ENCODE data around the gene LAMA3.

The LAMA3 gene

DNA sequence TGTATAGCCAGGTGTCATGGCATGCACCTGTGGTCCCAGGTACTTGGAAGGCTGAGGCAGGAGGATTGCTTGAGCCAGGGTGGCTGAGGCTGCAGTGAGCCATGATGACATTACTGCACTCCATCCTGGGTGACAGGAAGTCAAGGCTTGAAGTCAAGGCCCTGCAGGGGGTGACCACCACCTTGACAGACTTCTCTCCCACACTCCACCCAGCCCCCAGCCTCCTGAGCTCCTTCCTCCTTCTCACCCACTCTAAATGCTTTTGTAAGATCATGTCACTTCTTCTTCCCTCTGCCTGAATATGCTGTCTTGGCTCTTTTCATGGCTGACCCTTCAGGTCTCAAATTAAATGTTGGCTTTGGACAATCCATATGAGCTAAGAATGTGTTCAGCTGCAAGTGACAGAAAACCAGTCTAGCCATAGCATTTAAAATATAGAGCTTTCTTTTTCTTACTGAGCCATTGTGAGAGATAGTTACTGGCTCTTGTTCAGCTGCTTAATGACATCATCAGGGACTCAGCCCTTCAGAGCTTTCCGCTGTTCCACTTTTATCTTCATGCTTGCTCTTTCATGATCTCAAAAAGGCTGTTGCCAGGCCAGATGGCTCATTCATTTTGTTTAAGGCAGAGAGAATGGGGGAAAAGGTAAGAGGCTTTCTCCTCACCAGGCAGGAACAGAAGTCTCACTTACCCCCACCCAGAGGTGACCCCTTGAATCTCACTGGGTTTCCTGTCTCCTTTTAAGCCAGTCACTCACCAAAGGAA lies 288.6 kb downstream of the LAMA3 start:
- Histone ChIP-seq H3K9ac (ENCODE audit: low read depth, low read length, poor library complexity, severe bottlenecking) (no peak overlapping the region), H3K27me3 (ENCODE audit: insufficient read depth, low read length, poor library complexity, severe bottlenecking) (no peaks in the 10 kb centered on the region), H4K20me1 (ENCODE audit: insufficient read depth, low read length, poor library complexity, severe bottlenecking) (no peaks in the 10 kb centered on the region), H3K9me3 (ENCODE audit: insufficient read depth, low read depth, low read length) (no peaks in the 10 kb centered on the region), H3K4me3 (ENCODE audit: low read length, poor library complexity, severe bottlenecking) (no peak overlapping the region), H3K4me1 (ENCODE audit: insufficient read depth, low read length, poor library complexity, severe bottlenecking) (no peaks in the 10 kb centered on the region), H3F3A (ENCODE audit: low read depth) (no peaks in the 10 kb centered on the region), H2AFZ (ENCODE audit: low read length) (no peak overlapping the region), H3K9me2 (replicated peaks; ENCODE audit: low read depth, low read length) (no peaks in the 10 kb centered on the region), H3K79me2 (ENCODE audit: insufficient read depth, low read length) (no peaks in the 10 kb centered on the region), H3K4me2 (ENCODE audit: low read depth, low read length, poor library complexity, severe bottlenecking) (no peak overlapping the region), H3K36me3 (ENCODE audit: insufficient read depth, low read length) (no peaks in the 10 kb centered on the region)
- TF ChIP-seq EZH2phosphoT487 (IDR thresholded peaks at IDR 0.05; ENCODE audit: borderline replicate concordance): no peak

DNA sequence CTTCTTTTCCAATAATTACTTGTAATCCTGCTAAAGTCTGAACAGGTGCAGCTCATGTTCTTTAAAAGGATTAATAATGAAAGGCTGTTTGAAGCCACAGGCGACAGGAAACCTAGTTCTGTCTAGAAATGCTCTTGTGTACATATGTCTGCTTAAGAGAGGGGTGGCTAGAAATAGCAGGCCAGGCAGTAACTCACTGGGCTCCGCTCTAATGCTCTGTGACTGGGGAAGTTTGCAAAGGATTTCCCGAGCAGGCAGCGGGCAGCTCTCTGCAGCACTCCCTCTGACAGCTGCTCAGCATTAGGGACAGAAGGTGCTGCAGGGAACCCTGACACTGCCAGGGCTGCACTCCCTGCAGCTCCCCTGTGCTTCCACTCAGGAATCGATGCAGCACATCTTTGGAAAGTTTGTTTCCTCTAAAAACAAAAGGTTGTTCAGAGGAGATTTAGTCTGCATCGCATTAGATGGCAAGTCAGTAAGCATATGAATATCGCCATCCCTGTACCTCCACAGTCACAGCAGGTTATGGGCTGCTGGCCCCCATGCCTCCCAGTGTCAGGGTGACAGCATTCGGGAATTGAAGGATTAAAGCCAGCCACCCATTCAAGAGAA lies 292.2 kb downstream of the LAMA3 start:
- H3K4me1 ChIP-seq (ENCODE audit: insufficient read depth, low read length, poor library complexity, severe bottlenecking): no peaks in the 10 kb centered on the region
- H2AFZ ChIP-seq (ENCODE audit: low read length): no peak overlapping the region

DNA sequence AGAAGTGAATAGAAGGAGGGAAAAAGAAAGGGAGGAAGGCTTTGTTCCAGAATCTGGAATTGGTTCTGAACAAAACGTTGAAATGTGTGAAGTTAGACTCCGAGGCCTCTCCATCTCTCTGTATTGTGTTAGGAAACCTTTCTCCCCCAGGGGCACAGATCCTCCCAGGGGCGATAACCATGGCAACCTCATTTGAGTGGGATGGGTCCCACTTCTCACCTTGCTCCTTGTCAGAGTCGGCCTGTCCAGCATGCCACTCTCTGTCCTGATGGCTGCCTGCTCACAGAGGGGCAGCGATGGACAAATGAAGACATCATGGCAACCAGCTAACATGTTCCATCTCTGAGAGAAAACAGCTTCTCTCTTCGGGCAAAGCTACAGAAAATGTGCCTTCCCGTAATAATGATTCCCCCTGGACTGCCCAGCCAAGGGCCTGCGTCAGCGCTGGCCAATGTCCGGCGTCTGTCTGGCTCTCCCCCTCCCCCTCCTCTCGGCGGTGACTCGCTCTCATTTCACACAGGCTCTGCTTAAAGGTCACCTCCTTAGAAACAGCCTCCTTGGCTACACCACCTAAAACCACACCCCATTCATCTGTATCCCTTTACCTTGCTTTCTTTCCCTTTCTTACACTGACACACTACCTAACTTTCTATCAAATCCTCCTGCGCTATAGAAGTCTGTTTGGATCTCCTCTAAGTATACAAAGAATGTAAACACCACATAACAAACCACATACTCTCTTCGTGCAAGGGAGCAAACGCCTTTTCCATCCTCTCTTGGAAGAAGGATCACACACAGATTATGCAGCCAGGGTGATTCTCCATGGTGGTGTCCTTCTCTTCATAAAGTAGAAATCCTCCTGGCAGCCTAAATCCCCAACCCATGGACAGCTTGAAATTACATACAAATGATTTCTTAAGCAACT lies 293.2 kb downstream of the LAMA3 start:
- H3K4me1 ChIP-seq (ENCODE audit: insufficient read depth, low read length, poor library complexity, severe bottlenecking): no peaks in the 10 kb centered on the region
- no peak for TF ChIP-seq EZH2phosphoT487 (IDR thresholded peaks at IDR 0.05; ENCODE audit: borderline replicate concordance)
- TF ChIP-seq, protein P1, sequence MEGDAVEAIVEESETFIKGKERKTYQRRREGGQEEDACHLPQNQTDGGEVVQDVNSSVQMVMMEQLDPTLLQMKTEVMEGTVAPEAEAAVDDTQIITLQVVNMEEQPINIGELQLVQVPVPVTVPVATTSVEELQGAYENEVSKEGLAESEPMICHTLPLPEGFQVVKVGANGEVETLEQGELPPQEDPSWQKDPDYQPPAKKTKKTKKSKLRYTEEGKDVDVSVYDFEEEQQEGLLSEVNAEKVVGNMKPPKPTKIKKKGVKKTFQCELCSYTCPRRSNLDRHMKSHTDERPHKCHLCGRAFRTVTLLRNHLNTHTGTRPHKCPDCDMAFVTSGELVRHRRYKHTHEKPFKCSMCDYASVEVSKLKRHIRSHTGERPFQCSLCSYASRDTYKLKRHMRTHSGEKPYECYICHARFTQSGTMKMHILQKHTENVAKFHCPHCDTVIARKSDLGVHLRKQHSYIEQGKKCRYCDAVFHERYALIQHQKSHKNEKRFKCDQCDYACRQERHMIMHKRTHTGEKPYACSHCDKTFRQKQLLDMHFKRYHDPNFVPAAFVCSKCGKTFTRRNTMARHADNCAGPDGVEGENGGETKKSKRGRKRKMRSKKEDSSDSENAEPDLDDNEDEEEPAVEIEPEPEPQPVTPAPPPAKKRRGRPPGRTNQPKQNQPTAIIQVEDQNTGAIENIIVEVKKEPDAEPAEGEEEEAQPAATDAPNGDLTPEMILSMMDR (conservative IDR thresholded peaks at IDR 0.05; ENCODE audit: low read length): no peak
- no peaks in the 10 kb centered on the region for H3K36me3 ChIP-seq (ENCODE audit: insufficient read depth, low read length)
- H3F3A ChIP-seq (ENCODE audit: low read depth): no peaks in the 10 kb centered on the region
- no peak overlapping the region for H3K4me2 ChIP-seq (ENCODE audit: low read depth, low read length, poor library complexity, severe bottlenecking)
- no peak overlapping the region for H2AFZ ChIP-seq (ENCODE audit: low read length)
- no peaks in the 10 kb centered on the region for H4K20me1 ChIP-seq (ENCODE audit: insufficient read depth, low read length, poor library complexity, severe bottlenecking)
- no peaks in the 10 kb centered on the region for H3K9me3 ChIP-seq (ENCODE audit: insufficient read depth, low read depth, low read length)
- no peaks in the 10 kb centered on the region for H3K27me3 ChIP-seq (ENCODE audit: insufficient read depth, low read length, poor library complexity, severe bottlenecking)
- no peaks in the 10 kb centered on the region for H3K79me2 ChIP-seq (ENCODE audit: insufficient read depth, low read length)
- H3K4me3 ChIP-seq (ENCODE audit: low read length, poor library complexity, severe bottlenecking): no peak overlapping the region
- H3K9me2 ChIP-seq (replicated peaks; ENCODE audit: low read depth, low read length): no peaks in the 10 kb centered on the region
- no peak overlapping the region for H3K9ac ChIP-seq (ENCODE audit: low read depth, low read length, poor library complexity, severe bottlenecking)

More for the DNA sequence above, 292.2 kb downstream of the LAMA3 start:
- H3K79me2 ChIP-seq (ENCODE audit: insufficient read depth, low read length): no peaks in the 10 kb centered on the region
- H4K20me1 ChIP-seq (ENCODE audit: insufficient read depth, low read length, poor library complexity, severe bottlenecking): no peaks in the 10 kb centered on the region
- H3K9ac ChIP-seq (ENCODE audit: low read depth, low read length, poor library complexity, severe bottlenecking): no peak overlapping the region
- H3K36me3 ChIP-seq (ENCODE audit: insufficient read depth, low read length): no peaks in the 10 kb centered on the region
- H3K9me3 ChIP-seq (ENCODE audit: insufficient read depth, low read depth, low read length): no peaks in the 10 kb centered on the region
- H3K9me2 ChIP-seq (replicated peaks; ENCODE audit: low read depth, low read length): no peaks in the 10 kb centered on the region
- H3K4me3 ChIP-seq (ENCODE audit: low read length, poor library complexity, severe bottlenecking): no peak overlapping the region
- no peaks in the 10 kb centered on the region for H3K27me3 ChIP-seq (ENCODE audit: insufficient read depth, low read length, poor library complexity, severe bottlenecking)
- H3F3A ChIP-seq (ENCODE audit: low read depth): no peaks in the 10 kb centered on the region
- no peak for TF ChIP-seq EZH2phosphoT487 (IDR thresholded peaks at IDR 0.05; ENCODE audit: borderline replicate concordance)
- TF ChIP-seq, protein P1 (conservative IDR thresholded peaks at IDR 0.05; ENCODE audit: low read length): no peak
- no peak overlapping the region for H3K4me2 ChIP-seq (ENCODE audit: low read depth, low read length, poor library complexity, severe bottlenecking)

Measured in Loucy (cell line).